Liver (tissue), 9 donors: ENCODE data around the gene SFXN5. TPM values are rescaled to one million over a fixed set of nuclear protein-coding genes. Genes with fewer than 3 reads are reported as not detected.
A peak's percentile ranks its signal among the peaks of the same experiment; 100 is the strongest.

ENCODE experiments used
- DNase-seq: peaks from one replicate; pipeline ENCODE4 v3.0.0-alpha.2; 2017; ENCODE audit warnings: low spot score
- H3K27ac ChIP-seq, 2 donors: one replicate each; pipeline ENCODE4 v1.7.0; 2013; ENCODE audit warnings: inconsistent platforms in 2 of 2, low read length in 2 of 2, control low read depth in 1 of 2, low read depth in 1 of 2, mild to moderate bottlenecking in 1 of 2
- H3K27me3 ChIP-seq, 4 donors: one replicate each; pipeline versions ENCODE4 v1.6.1 to v1.7.0; 2013; ENCODE audit warnings: low read length in 3 of 4, inconsistent platforms in 1 of 4, mild to moderate bottlenecking in 1 of 4, moderate library complexity in 1 of 4; ENCODE audit not compliant: control insufficient read depth in 4 of 4, insufficient read depth in 4 of 4
- H3K36me3 ChIP-seq, 4 donors: one replicate each; pipeline versions ENCODE4 v1.6.1 to v1.7.0; 2013; ENCODE audit warnings: low read length in 3 of 4, mild to moderate bottlenecking in 3 of 4, low read depth in 1 of 4, moderate library complexity in 1 of 4; ENCODE audit not compliant: control insufficient read depth in 4 of 4, insufficient read depth in 3 of 4
- H3K4me1 ChIP-seq, 4 donors: one replicate each; pipeline versions ENCODE4 v1.6.1 to v1.7.0; 2013; ENCODE audit warnings: low read length in 3 of 4, mild to moderate bottlenecking in 3 of 4, moderate library complexity in 1 of 4; ENCODE audit not compliant: control insufficient read depth in 4 of 4, insufficient read depth in 4 of 4
- H3K4me3 ChIP-seq, 3 donors: one replicate each; pipeline versions ENCODE4 v1.6.1 to v1.7.0; 2013; ENCODE audit warnings: low read length in 3 of 3, control low read depth in 1 of 3, low read depth in 1 of 3, mild to moderate bottlenecking in 1 of 3
- H3K9ac ChIP-seq, 2 donors: one replicate each; pipeline ENCODE4 v1.7.0; 2013; ENCODE audit warnings: low read length in 2 of 2, mild to moderate bottlenecking in 2 of 2, moderate library complexity in 2 of 2, control low read depth in 1 of 2, low read depth in 1 of 2
- H3K9me3 ChIP-seq, 4 donors: one replicate each; pipeline versions ENCODE4 v1.6.1 to v1.7.0; 2013; ENCODE audit warnings: low read length in 3 of 4; ENCODE audit not compliant: control insufficient read depth in 4 of 4
- ATF3 ChIP-seq: IDR thresholded peaks from 2 replicates; pipeline ENCODE4 v1.6.1; 2016; ENCODE audit warnings: antibody characterized with exemption
- EGR1 ChIP-seq, 2 donors: IDR thresholded peaks; 2 replicates each; pipeline ENCODE4 v1.6.1; 2016 to 2018; ENCODE audit warnings: antibody characterized with exemption in 2 of 2, low read depth in 2 of 2
- FOXA1 ChIP-seq: IDR thresholded peaks from 2 replicates; pipeline ENCODE4 v1.6.1; 2016; ENCODE audit warnings: antibody characterized with exemption
- FOXA2 ChIP-seq: IDR thresholded peaks from 2 replicates; pipeline ENCODE4 v1.6.1; 2016; ENCODE audit warnings: antibody characterized with exemption
- GABPA ChIP-seq, 2 donors: IDR thresholded peaks in 1 of 2; conservative IDR thresholded peaks in 1 of 2; 2 replicates each; pipeline ENCODE4 v1.6.1; 2016; ENCODE audit warnings: antibody characterized with exemption in 2 of 2, mild to moderate bottlenecking in 1 of 2, moderate library complexity in 1 of 2
- JUND ChIP-seq, 2 donors: IDR thresholded peaks; 2 replicates each; pipeline ENCODE4 v1.6.1; 2016; ENCODE audit warnings: antibody characterized with exemption in 2 of 2
- MAX ChIP-seq: IDR thresholded peaks from 2 replicates; pipeline ENCODE4 v1.6.1; 2016; ENCODE audit warnings: antibody characterized with exemption
- NR2F2 ChIP-seq: IDR thresholded peaks from 2 replicates; pipeline ENCODE4 v1.6.1; 2016; ENCODE audit warnings: antibody characterized with exemption
- RAD21 ChIP-seq, 2 donors: IDR thresholded peaks; 2 replicates each; pipeline ENCODE4 v1.6.1; 2016; ENCODE audit warnings: antibody characterized with exemption in 2 of 2, mild to moderate bottlenecking in 2 of 2
- REST ChIP-seq: IDR thresholded peaks from 2 replicates; pipeline ENCODE4 v1.6.1; 2016; ENCODE audit warnings: antibody characterized with exemption, mild to moderate bottlenecking
- RXRA ChIP-seq, 2 donors: IDR thresholded peaks; 2 replicates each; pipeline ENCODE4 v1.6.1; 2017 to 2018; ENCODE audit warnings: antibody characterized with exemption in 2 of 2, mild to moderate bottlenecking in 1 of 2
- SP1 ChIP-seq: IDR thresholded peaks from 2 replicates; pipeline ENCODE4 v1.6.1; 2018; ENCODE audit warnings: antibody characterized with exemption, mild to moderate bottlenecking
- TAF1 ChIP-seq: conservative IDR thresholded peaks from 2 replicates; pipeline ENCODE4 v1.6.1; 2016; ENCODE audit warnings: antibody characterized with exemption, mild to moderate bottlenecking
- YY1 ChIP-seq: IDR thresholded peaks from 2 replicates; pipeline ENCODE4 v1.6.1; 2016; ENCODE audit warnings: antibody characterized with exemption, mild to moderate bottlenecking
- ZBTB33 ChIP-seq: IDR thresholded peaks from 2 replicates; pipeline ENCODE4 v1.6.1; 2016; ENCODE audit warnings: antibody characterized with exemption
- WGBS: extraction: QIAGEN DNeasy Blood & Tissue Kit; methylation state at CpG from one replicate; pipeline ENCODE4 v1.1.7; 2013; 5-methylcytosine and 5-hydroxymethylcytosine counted together
- polyA plus RNA-seq, 2 donors: library from polyadenylated mRNA; stranded (reverse) in 1 of 2; unstranded in 1 of 2; fragments of 200-250 nt in 1 of 2; fragments of >200 nt in 1 of 2; fragmentation: Nextera tagmentation in 1 of 2; extraction: Ambion mirVana in 1 of 2; gene quantifications; one replicate each; pipeline versions ENCODE4 v1.2.1 to v1.2.3, GENCODE V29; 2013 to 2015
- total RNA-seq, 2 donors: library from RNA; depleted of rRNA; stranded (reverse); fragments of >200 nt; gene quantifications; one replicate each; pipeline ENCODE4 v1.2.3, GENCODE V29; 2014
- donor health status: healthy.
- donor health status: healthy.
- donor health status: healthy.
- donor health status: healthy.
- donor health status: healthy.

The SFXN5 gene
- total and polyA plus RNA-seq, 4 donors = 23.3 to 58.2 (median 29.5) TPM

- peaks cover 20 to 30% (median 25%) of the 10 kb centered on the region in 4 donors for H3K4me1 ChIP-seq
- H3K9ac ChIP-seq = no peak overlapping the region
These were observed 153.5 kb downstream of the SFXN5 start for GRCh38 chr2:72917877-72918553.

GRCh38 chr2:72917138-72917876 is 154.2 kb downstream of the SFXN5 start, which contains the start of gene EMX1:
EMX1 (plus strand) TSS chr2:72917519; CDS start chr2:72917853, 334 bp downstream.
- peaks cover 20 to 30% (median 25%) of the 10 kb centered on the region in 4 donors for H3K4me1 ChIP-seq
- H3K4me3 ChIP-seq = peak within 1 kb of the TSS in 2 of 3 donors; percentile 23 to 51
- H3K9me3 ChIP-seq = peaks cover 0 to 4% (median 0%) of the 10 kb centered on the region in 4 donors
- WGBS = 1% methylated on average over 82 of the region's 82 CpGs
- H3K27ac ChIP-seq = no peak within 1 kb of the TSS
- H3K27me3 ChIP-seq = peaks cover 4 to 39% (median 21%) of the 10 kb centered on the region in 4 donors
- H3K36me3 ChIP-seq = no peaks in the 10 kb centered on the region
- no peak within 1 kb of the TSS for H3K9ac ChIP-seq
- TF ChIP-seq RXRA (IDR thresholded peaks at IDR 0.05) = no peak
- no peak for TF ChIP-seq RAD21 (IDR thresholded peaks at IDR 0.05)
- no peak for TF ChIP-seq ZBTB33
- peak; percentile 60 for DNase-seq

More at GRCh38 chr2:72917877-72918553, 153.5 kb downstream of the SFXN5 start:
- Histone ChIP-seq H3K9me3 (peaks cover 0 to 4% (median 0%) of the 10 kb centered on the region in 4 donors), H3K4me3 (peak overlapping the region in 1 of 3 donors; percentile 51), H3K36me3 (no peaks in the 10 kb centered on the region), H3K27ac (no peak overlapping the region), H3K27me3 (peaks cover 4 to 45% (median 21%) of the 10 kb centered on the region in 4 donors)
- 3% methylated on average over 89 of the region's 89 CpGs for WGBS
- no peak for DNase-seq
- TF ChIP-seq NR2F2 (no peak), EGR1 (IDR thresholded peaks at IDR 0.05; ENCODE audit: low read depth in 2 of 2) (no peak), GABPA (IDR thresholded peaks at IDR 0.05 in 1 of 2, conservative IDR thresholded peaks at IDR 0.05 in 1 of 2) (no peak), FOXA1 (no peak), ATF3 (no peak), MAX (no peak), SP1 (no peak), RAD21 (IDR thresholded peaks at IDR 0.05) (no peak), TAF1 (no peak)

- H3K27me3 ChIP-seq = peaks cover 5 to 38% (median 23%) of the 10 kb centered on the region in 4 donors
- peaks cover 20 to 30% (median 25%) of the 10 kb centered on the region in 4 donors for H3K4me1 ChIP-seq
- H3K9ac ChIP-seq = no peak overlapping the region
- H3K27ac ChIP-seq = no peak overlapping the region
- H3K36me3 ChIP-seq = no peaks in the 10 kb centered on the region
- no peak for TF ChIP-seq TAF1
- no peak for TF ChIP-seq MAX
- TF ChIP-seq SP1 = no peak
- no peak for TF ChIP-seq REST
- no peak for TF ChIP-seq ZBTB33
- TF ChIP-seq JUND (IDR thresholded peaks at IDR 0.05) = no peak
- no peak for TF ChIP-seq RXRA (IDR thresholded peaks at IDR 0.05)
- no peak for TF ChIP-seq RAD21 (IDR thresholded peaks at IDR 0.05)
- TF ChIP-seq FOXA2 = no peak
- TF ChIP-seq GABPA (IDR thresholded peaks at IDR 0.05 in 1 of 2, conservative IDR thresholded peaks at IDR 0.05 in 1 of 2) = no peak
- TF ChIP-seq EGR1 (IDR thresholded peaks at IDR 0.05; ENCODE audit: low read depth in 2 of 2) = no peak
- no peak for TF ChIP-seq YY1
- H3K9me3 ChIP-seq = peaks cover 0 to 4% (median 0%) of the 10 kb centered on the region in 4 donors
- DNase-seq = no peak
- H3K4me3 ChIP-seq = peak overlapping the region in 2 of 3 donors; percentile 16 to 51
- WGBS = 8% methylated on average over 29 of the region's 29 CpGs
These were observed 154.8 kb downstream of the SFXN5 start for GRCh38 chr2:72916743-72917137.
